GM12865 (cell line): ENCODE results near the gene SCN2B.

ENCODE experiments used
- DNase-seq: peaks from one replicate; pipeline ENCODE4 v3.0.0; 2010; ENCODE audit warnings: low read depth
- H3K4me3 ChIP-seq: 2 replicates; pipeline ENCODE4 v1.5.1; 2011; ENCODE audit warnings: mild to moderate bottlenecking, low read depth, low read length, control low read depth
- TF ChIP-seq, protein P1 (sequence below): IDR thresholded peaks from 2 replicates; pipeline ENCODE4 v1.5.1; 2011; ENCODE audit warnings: low read length, control low read depth, low read depth, inconsistent platforms; ENCODE audit not compliant: insufficient read depth; ENCODE audit errors: missing control alignments

SCN2B gene

DNA sequence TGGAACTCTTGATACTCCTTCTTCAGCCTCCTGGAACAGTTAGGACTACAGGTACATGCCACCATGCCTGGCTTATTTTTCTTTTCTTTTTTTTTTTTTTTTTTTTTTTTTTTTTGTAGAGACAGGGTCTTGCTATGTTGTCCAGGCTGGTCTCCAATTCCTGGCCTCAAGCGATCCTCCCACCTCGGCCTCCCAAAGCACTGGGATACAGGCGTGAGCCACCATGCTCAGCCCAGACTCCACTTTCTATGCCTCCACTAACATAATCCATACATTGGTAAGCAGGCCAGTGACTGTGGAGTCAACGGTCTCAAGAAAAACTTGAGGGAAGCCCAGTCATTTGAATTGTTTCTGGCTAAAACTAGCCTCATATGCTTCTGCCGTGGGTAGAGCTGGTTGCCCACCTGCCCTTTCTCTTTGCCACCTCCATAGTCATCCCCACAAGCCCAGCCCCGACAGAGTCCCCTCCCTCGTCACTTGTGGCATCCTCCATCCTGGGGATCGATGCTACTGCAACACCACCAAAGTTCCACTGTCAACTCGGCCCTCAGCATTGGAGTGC, 2.4 kb downstream of the SCN2B start:
- H3K4me3 ChIP-seq: no peak overlapping the region
- DNase-seq: no peak
- TF ChIP-seq, protein P1, sequence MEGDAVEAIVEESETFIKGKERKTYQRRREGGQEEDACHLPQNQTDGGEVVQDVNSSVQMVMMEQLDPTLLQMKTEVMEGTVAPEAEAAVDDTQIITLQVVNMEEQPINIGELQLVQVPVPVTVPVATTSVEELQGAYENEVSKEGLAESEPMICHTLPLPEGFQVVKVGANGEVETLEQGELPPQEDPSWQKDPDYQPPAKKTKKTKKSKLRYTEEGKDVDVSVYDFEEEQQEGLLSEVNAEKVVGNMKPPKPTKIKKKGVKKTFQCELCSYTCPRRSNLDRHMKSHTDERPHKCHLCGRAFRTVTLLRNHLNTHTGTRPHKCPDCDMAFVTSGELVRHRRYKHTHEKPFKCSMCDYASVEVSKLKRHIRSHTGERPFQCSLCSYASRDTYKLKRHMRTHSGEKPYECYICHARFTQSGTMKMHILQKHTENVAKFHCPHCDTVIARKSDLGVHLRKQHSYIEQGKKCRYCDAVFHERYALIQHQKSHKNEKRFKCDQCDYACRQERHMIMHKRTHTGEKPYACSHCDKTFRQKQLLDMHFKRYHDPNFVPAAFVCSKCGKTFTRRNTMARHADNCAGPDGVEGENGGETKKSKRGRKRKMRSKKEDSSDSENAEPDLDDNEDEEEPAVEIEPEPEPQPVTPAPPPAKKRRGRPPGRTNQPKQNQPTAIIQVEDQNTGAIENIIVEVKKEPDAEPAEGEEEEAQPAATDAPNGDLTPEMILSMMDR: no peak

DNA sequence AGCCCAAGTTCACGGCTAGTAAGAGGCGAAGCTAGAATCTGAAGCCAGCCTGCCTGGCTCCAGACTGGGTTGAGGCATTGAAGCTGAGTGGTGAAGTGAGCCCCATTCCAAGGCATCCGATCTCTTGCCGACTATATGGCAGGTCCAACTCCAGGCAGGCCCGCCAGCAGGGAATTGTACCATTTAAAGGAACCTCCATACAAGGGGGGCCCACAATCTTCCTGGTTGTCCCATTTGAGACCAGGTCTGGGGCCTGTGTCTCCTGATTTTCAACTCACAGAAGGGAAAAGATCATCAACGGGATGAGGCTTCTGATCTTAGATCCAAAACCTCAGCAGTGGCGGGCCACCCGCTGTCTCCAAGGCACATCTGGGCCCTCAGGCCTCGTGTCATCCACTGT, 4.1 kb downstream of the SCN2B start:
- no peak overlapping the region for H3K4me3 ChIP-seq
- TF ChIP-seq, protein P1: no peak
- no peak for DNase-seq

DNA sequence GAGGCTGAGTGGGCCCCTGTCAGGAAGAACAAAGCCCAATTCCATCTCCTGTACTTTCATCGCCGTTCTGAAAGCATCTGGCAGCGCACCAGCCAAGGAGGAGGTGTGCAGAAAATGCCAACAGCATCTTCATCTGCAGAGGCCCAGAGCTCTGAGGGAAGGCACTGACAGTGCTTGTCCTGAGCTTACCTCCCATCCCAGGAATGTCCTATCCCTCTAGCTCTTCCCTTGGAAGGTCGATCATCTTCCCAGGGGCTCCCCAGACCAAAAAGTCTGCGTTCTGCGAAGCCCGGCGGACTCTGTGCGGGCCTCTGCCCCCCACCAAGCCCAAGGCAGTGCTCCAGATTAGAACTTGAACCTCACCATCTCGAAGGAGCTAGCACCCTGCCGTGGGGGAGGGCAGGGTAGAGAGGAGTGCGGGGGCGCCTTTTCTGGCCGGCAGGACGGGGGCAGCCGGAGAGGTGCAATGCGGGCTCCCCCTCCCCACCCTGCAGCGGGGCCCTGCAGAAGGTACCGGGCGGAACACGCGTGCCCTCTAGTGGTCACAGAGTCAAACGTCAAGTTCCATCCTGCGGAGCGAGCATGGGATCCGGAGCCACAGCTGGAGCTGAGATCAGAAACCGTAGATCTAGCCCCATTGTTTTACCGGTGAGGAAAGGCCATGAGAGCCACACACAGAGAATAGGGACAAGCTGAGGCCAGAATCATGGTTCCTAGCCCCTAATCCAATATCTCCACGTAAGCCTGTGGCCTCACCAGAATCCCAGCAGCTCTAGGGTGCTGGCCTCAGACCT, 5.0 kb downstream of the SCN2B start:
- no peak overlapping the region for H3K4me3 ChIP-seq

DNA sequence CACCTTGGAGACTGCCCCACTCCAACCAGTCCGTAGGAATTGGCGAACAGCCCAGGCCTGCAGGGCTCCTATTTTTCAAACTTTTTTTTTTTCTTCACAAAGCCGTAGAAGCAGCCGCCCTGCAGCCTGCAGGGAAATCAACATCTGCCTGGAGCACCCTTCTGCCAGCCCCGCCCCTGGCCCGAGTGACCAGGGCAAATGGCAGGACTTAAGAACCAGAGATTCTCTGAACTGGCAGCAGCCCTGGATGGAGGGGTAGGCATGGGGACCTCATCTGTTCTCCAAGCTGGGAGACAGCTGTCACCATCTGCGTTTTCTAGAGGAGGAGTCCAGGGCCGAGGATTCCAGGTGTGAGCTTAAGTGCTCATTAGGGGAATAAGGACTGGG, 5.6 kb downstream of the SCN2B start:
- no peak overlapping the region for H3K4me3 ChIP-seq
- TF ChIP-seq, protein P1: no peak

More for the DNA sequence above, 5.0 kb downstream of the SCN2B start:
- peak; percentile 62 for DNase-seq
- TF ChIP-seq, protein P1: peak; percentile 90

DNA sequence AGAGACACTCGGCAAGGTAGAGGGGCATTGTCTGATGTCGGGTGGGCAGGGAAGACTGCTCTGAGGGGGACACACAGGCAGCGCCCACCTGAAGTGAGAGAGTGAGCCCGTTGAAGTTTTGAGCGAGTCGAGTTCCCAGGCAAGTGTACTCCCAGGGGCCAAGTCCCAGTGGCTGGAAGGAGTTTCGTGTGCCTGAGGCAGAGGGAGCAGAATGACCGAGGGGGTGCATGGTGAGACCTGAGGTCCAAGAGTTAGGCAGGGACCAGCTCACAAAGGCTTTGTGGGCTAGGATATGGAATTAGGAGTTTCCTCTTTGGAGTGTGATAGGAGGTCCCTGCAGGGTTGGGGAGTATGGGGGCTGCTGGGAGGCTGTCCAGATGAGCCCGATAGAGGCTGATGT, 6.2 kb downstream of the SCN2B start:
- no peak for DNase-seq
- TF ChIP-seq, protein P1: no peak
- no peak overlapping the region for H3K4me3 ChIP-seq

More for the DNA sequence above, 5.6 kb downstream of the SCN2B start:
- no peak for DNase-seq

DNA sequence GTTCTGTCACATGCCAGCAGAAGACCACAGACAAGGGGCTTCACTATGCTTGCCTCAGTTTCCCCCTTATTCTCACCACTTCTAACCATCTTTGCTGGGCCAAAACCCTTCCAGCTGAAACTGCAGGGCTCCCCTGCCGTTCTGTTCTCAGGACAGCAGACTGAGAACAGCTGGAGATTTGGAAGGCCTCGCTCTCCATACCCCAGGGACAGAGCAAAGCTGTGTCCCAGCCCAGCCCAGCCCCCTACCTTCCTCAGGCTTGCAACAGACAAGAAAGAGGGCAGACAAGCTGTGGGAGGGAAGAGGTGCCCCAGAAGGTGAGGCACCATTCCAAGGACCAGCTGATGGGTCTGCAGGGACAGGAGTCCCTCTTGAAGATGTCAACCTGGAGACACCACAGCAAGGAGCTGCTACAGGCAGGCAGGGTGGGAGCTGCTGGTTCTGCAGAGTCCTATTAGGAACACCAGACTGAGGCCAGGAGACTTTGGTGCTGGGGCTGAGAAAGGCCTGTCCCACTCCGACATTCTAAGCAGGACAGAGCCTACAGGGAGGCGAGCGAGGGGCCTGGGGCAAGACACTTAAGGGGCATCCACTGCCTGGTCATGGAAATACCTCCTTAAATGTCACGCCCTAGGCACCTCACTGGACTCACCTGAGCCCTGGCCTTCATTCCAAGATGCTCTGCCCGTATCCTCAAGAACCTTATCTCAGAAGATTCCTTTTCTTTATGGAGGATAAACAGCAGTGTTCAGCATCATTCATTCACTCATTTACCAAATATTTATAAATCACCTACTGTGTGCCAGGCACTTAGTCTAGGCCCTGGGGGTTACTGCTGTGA, 6.9 kb downstream of the SCN2B start:
- no peak overlapping the region for H3K4me3 ChIP-seq
- TF ChIP-seq, protein P1: no peak
- no peak for DNase-seq
